H1 (cell line): ENCODE data around the gene GNG12.

Source experiments
- CHD1 ChIP-seq: IDR thresholded peaks from 2 replicates; pipeline ENCODE4 v1.6.1; 2012; ENCODE audit warnings: low read depth, low read length, improper control_type of control experiment
- CHD2 ChIP-seq: IDR thresholded peaks from 2 replicates; pipeline ENCODE4 v1.6.1; 2012; ENCODE audit warnings: low read length, improper control_type of control experiment
- POLR2A ChIP-seq, 2 experiments: IDR thresholded peaks; 1 replicate in 1 of 2; 2 replicates in 1 of 2; pipeline ENCODE4 v1.6.1; 2011; ENCODE audit warnings: low read depth in 2 of 2, low read length in 2 of 2, mild to moderate bottlenecking in 2 of 2; ENCODE audit errors: control extremely low read depth in 1 of 2
- POU5F1 ChIP-seq: IDR thresholded peaks from 2 replicates; pipeline ENCODE4 v1.6.1; 2011; ENCODE audit warnings: low read depth, mild to moderate bottlenecking, low read length, moderate library complexity
- TF ChIP-seq, protein P1 (sequence below): IDR thresholded peaks from 2 replicates; pipeline ENCODE4 v1.6.1; 2012; ENCODE audit warnings: low read length, inconsistent platforms

DNA sequence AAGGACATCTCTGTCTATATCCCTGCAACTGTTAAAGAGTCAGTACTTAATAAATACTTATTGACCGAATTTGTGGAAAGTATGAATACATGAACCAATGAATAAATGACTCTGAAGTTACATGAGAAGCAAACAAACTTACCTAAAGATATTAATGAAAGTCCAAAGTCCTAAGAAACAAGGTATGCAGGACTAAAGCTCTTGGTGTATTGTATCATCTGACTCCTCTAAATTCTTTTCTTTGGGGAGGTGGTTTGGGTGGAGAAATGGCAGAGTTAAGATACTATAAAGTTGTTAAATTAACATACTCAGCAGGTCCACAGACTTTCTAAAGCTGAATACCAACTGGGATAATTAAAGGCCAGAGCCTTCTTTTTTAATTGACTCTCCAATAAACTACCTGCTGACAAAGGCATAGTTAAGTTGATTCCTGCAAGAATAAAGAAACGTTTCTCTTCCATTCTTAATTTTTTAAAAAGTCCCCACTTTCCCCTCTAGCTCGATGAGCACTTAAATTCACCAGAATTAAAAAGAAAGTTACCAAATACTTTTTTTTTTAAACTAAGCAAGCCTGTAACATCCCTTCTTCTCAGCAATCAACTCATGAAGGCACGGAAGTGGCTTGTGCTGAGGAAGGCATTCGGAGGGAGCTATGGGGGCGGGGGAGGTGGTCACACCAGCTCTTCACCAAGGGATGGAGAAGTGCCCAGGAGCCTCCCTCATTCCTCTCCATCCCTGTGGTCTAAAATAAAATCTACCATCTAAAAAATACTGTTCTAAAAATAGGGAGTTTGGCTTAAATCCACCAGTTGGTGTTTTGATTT lies 87.2 kb downstream of the GNG12 start:
- TF ChIP-seq POLR2A (IDR thresholded peaks at IDR 0.05; ENCODE audit: control extremely low read depth in 1 of 2, low read depth in 2 of 2, low read length in 2 of 2) (no peak), POU5F1 (no peak), CHD2 (no peak), CHD1 (no peak)
- TF ChIP-seq, protein P1, sequence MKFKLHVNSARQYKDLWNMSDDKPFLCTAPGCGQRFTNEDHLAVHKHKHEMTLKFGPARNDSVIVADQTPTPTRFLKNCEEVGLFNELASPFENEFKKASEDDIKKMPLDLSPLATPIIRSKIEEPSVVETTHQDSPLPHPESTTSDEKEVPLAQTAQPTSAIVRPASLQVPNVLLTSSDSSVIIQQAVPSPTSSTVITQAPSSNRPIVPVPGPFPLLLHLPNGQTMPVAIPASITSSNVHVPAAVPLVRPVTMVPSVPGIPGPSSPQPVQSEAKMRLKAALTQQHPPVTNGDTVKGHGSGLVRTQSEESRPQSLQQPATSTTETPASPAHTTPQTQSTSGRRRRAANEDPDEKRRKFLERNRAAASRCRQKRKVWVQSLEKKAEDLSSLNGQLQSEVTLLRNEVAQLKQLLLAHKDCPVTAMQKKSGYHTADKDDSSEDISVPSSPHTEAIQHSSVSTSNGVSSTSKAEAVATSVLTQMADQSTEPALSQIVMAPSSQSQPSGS = no peak
